Measurements from ENCODE around the gene CCDC33. TPM values are rescaled to one million over a fixed set of nuclear protein-coding genes. Genes with fewer than 3 reads are reported as not detected.

CCDC33 gene
- total and polyA plus RNA-seq, 4 donors: 0.99 to 7.4 (median 2.6) TPM

- H3K27me3 ChIP-seq (ENCODE audit: control insufficient read depth, insufficient read depth, low read length): no peaks in the 10 kb centered on the region
- H3K4me3 ChIP-seq (ENCODE audit: low read depth, low read length): no peak overlapping the region
- no peak for DNase-seq (ENCODE audit: low read depth in 4 of 6, low spot score in 6 of 6)
- no peaks in the 10 kb centered on the region for H3K9me3 ChIP-seq (ENCODE audit: control insufficient read depth, insufficient read depth, low read length)
- peaks cover 2% of the 10 kb centered on the region for H3K4me1 ChIP-seq (ENCODE audit: control insufficient read depth, insufficient read depth, low read length)
- no peaks in the 10 kb centered on the region for H3K36me3 ChIP-seq (ENCODE audit: control insufficient read depth, insufficient read depth, low read length)
- WGBS (ENCODE audit: insufficient coverage): 89% methylated on average over 5 of the region's 5 CpGs
- no peak overlapping the region for H3K27ac ChIP-seq (ENCODE audit: low read depth, low read length)
These were observed 97.5 kb downstream of the CCDC33 start for GRCh38 chr15:74333662-74334061.

GRCh38 chr15:74334127-74334526 lies 98.0 kb downstream of the CCDC33 start:
- WGBS (ENCODE audit: insufficient coverage): 100% methylated on average over 1 of the region's 1 CpG
- H3K36me3 ChIP-seq (ENCODE audit: control insufficient read depth, insufficient read depth, low read length): no peaks in the 10 kb centered on the region
- no peaks in the 10 kb centered on the region for H3K9me3 ChIP-seq (ENCODE audit: control insufficient read depth, insufficient read depth, low read length)
- no peaks in the 10 kb centered on the region for H3K4me1 ChIP-seq (ENCODE audit: control insufficient read depth, insufficient read depth, low read length)
- DNase-seq (ENCODE audit: low read depth in 4 of 6, low spot score in 6 of 6): no peak
- no peak overlapping the region for H3K27ac ChIP-seq (ENCODE audit: low read depth, low read length)
- H3K27me3 ChIP-seq (ENCODE audit: control insufficient read depth, insufficient read depth, low read length): no peaks in the 10 kb centered on the region
- H3K4me3 ChIP-seq (ENCODE audit: low read depth, low read length): no peak overlapping the region

- Histone ChIP-seq H3K36me3 (ENCODE audit: control insufficient read depth, insufficient read depth, low read length) (no peaks in the 10 kb centered on the region), H3K4me1 (ENCODE audit: control insufficient read depth, insufficient read depth, low read length) (no peaks in the 10 kb centered on the region), H3K4me3 (ENCODE audit: low read depth, low read length) (no peak overlapping the region), H3K9me3 (ENCODE audit: control insufficient read depth, insufficient read depth, low read length) (no peaks in the 10 kb centered on the region), H3K27ac (ENCODE audit: low read depth, low read length) (no peak overlapping the region), H3K27me3 (ENCODE audit: control insufficient read depth, insufficient read depth, low read length) (no peaks in the 10 kb centered on the region)
- WGBS (ENCODE audit: insufficient coverage): 84% methylated on average over 8 of the region's 8 CpGs
- DNase-seq (ENCODE audit: low read depth in 4 of 6, low spot score in 6 of 6): no peak
These were observed 99.3 kb downstream of the CCDC33 start for GRCh38 chr15:74335396-74335795.

- no peak overlapping the region for H3K27ac ChIP-seq (ENCODE audit: low read depth, low read length)
- DNase-seq (ENCODE audit: low read depth in 4 of 6, low spot score in 6 of 6): no peak
- WGBS (ENCODE audit: insufficient coverage): 87% methylated on average over 5 of the region's 9 CpGs
- H3K9me3 ChIP-seq (ENCODE audit: control insufficient read depth, insufficient read depth, low read length): no peaks in the 10 kb centered on the region
- no peaks in the 10 kb centered on the region for H3K36me3 ChIP-seq (ENCODE audit: control insufficient read depth, insufficient read depth, low read length)
- no peak overlapping the region for H3K4me3 ChIP-seq (ENCODE audit: low read depth, low read length)
- H3K27me3 ChIP-seq (ENCODE audit: control insufficient read depth, insufficient read depth, low read length): no peaks in the 10 kb centered on the region
- H3K4me1 ChIP-seq (ENCODE audit: control insufficient read depth, insufficient read depth, low read length): no peaks in the 10 kb centered on the region
These were observed 100.2 kb downstream of the CCDC33 start for GRCh38 chr15:74336061-74337005.

- Histone ChIP-seq H3K36me3 (ENCODE audit: control insufficient read depth, insufficient read depth, low read length) (no peaks in the 10 kb centered on the region), H3K27me3 (ENCODE audit: control insufficient read depth, insufficient read depth, low read length) (no peaks in the 10 kb centered on the region), H3K4me1 (ENCODE audit: control insufficient read depth, insufficient read depth, low read length) (no peaks in the 10 kb centered on the region), H3K27ac (ENCODE audit: low read depth, low read length) (no peak overlapping the region), H3K4me3 (ENCODE audit: low read depth, low read length) (no peak overlapping the region), H3K9me3 (ENCODE audit: control insufficient read depth, insufficient read depth, low read length) (no peaks in the 10 kb centered on the region)
- DNase-seq (ENCODE audit: low read depth in 4 of 6, low spot score in 6 of 6): no peak
- WGBS (ENCODE audit: insufficient coverage): 83% methylated on average over 5 of the region's 5 CpGs
These were observed 101.0 kb downstream of the CCDC33 start for GRCh38 chr15:74337146-74337545.

- no peak overlapping the region for H3K27ac ChIP-seq (ENCODE audit: low read depth, low read length)
These were observed 101.6 kb downstream of the CCDC33 start for GRCh38 chr15:74337607-74338211.

GRCh38 chr15:74338676-74339075 lies 102.5 kb downstream of the CCDC33 start:
- H3K27ac ChIP-seq (ENCODE audit: low read depth, low read length): no peak overlapping the region
- no peaks in the 10 kb centered on the region for H3K4me1 ChIP-seq (ENCODE audit: control insufficient read depth, insufficient read depth, low read length)
- no peaks in the 10 kb centered on the region for H3K9me3 ChIP-seq (ENCODE audit: control insufficient read depth, insufficient read depth, low read length)
- H3K36me3 ChIP-seq (ENCODE audit: control insufficient read depth, insufficient read depth, low read length): no peaks in the 10 kb centered on the region
- DNase-seq (ENCODE audit: low read depth in 4 of 6, low spot score in 6 of 6): no peak
- no peak overlapping the region for H3K4me3 ChIP-seq (ENCODE audit: low read depth, low read length)
- no peaks in the 10 kb centered on the region for H3K27me3 ChIP-seq (ENCODE audit: control insufficient read depth, insufficient read depth, low read length)
- WGBS (ENCODE audit: insufficient coverage): 91% methylated on average over 5 of the region's 5 CpGs

More at GRCh38 chr15:74337607-74338211, 101.6 kb downstream of the CCDC33 start:
- H3K27me3 ChIP-seq (ENCODE audit: control insufficient read depth, insufficient read depth, low read length): no peaks in the 10 kb centered on the region
- H3K4me3 ChIP-seq (ENCODE audit: low read depth, low read length): no peak overlapping the region
- H3K36me3 ChIP-seq (ENCODE audit: control insufficient read depth, insufficient read depth, low read length): no peaks in the 10 kb centered on the region
- no peaks in the 10 kb centered on the region for H3K9me3 ChIP-seq (ENCODE audit: control insufficient read depth, insufficient read depth, low read length)
- no peak for DNase-seq (ENCODE audit: low read depth in 4 of 6, low spot score in 6 of 6)
- H3K4me1 ChIP-seq (ENCODE audit: control insufficient read depth, insufficient read depth, low read length): no peaks in the 10 kb centered on the region
- 80% methylated on average over 4 of the region's 4 CpGs for WGBS (ENCODE audit: insufficient coverage)

GRCh38 chr15:74339371-74339770 lies 103.2 kb downstream of the CCDC33 start:
- H3K36me3 ChIP-seq (ENCODE audit: control insufficient read depth, insufficient read depth, low read length): no peaks in the 10 kb centered on the region

GRCh38 chr15:74340150-74340549 lies 104.0 kb downstream of the CCDC33 start:
- 75% methylated on average over 2 of the region's 4 CpGs for WGBS (ENCODE audit: insufficient coverage)
- no peak overlapping the region for H3K4me3 ChIP-seq (ENCODE audit: low read depth, low read length)
- H3K36me3 ChIP-seq (ENCODE audit: control insufficient read depth, insufficient read depth, low read length): no peaks in the 10 kb centered on the region
- DNase-seq (ENCODE audit: low read depth in 4 of 6, low spot score in 6 of 6): no peak
- no peaks in the 10 kb centered on the region for H3K4me1 ChIP-seq (ENCODE audit: control insufficient read depth, insufficient read depth, low read length)
- no peak overlapping the region for H3K27ac ChIP-seq (ENCODE audit: low read depth, low read length)
- no peaks in the 10 kb centered on the region for H3K27me3 ChIP-seq (ENCODE audit: control insufficient read depth, insufficient read depth, low read length)
- H3K9me3 ChIP-seq (ENCODE audit: control insufficient read depth, insufficient read depth, low read length): no peaks in the 10 kb centered on the region

More at GRCh38 chr15:74339371-74339770, 103.2 kb downstream of the CCDC33 start:
- H3K27ac ChIP-seq (ENCODE audit: low read depth, low read length): no peak overlapping the region
- WGBS (ENCODE audit: insufficient coverage): 100% methylated on average over 4 of the region's 9 CpGs
- no peak overlapping the region for H3K4me3 ChIP-seq (ENCODE audit: low read depth, low read length)
- no peaks in the 10 kb centered on the region for H3K9me3 ChIP-seq (ENCODE audit: control insufficient read depth, insufficient read depth, low read length)
- H3K27me3 ChIP-seq (ENCODE audit: control insufficient read depth, insufficient read depth, low read length): no peaks in the 10 kb centered on the region
- no peaks in the 10 kb centered on the region for H3K4me1 ChIP-seq (ENCODE audit: control insufficient read depth, insufficient read depth, low read length)
- no peak for DNase-seq (ENCODE audit: low read depth in 4 of 6, low spot score in 6 of 6)
